Measurements from ENCODE around the gene RBCK1. TPM values are rescaled to one million over a fixed set of nuclear protein-coding genes. Genes with fewer than 3 reads are reported as not detected.

Gene RBCK1
- total and polyA plus RNA-seq, 2 donors (not counting 1 experiment from before 2014, with no cell fraction given) = 128 to 135 TPM

- intact Hi-C loops (cut with micrococcal nuclease) = no loop called here
- Mint-ChIP-seq H3K4me1 (peaks cover 9% of the 10 kb centered on the region), H3K4me3 (no peak overlapping the region), H3K9me3 (ENCODE audit: insufficient read depth) (no peaks in the 10 kb centered on the region), H3K27me3 (no peaks in the 10 kb centered on the region), H3K27ac (no peak overlapping the region)
- ATAC-seq (ENCODE audit: low read depth) (no peak), DNase-seq (no peak)
- no peaks in the 10 kb centered on the region for H3K79me2 ChIP-seq (ENCODE audit: control insufficient read depth, insufficient read depth, low read length)
- TF ChIP-seq EZH2 (IDR thresholded peaks at IDR 0.05; ENCODE audit: borderline replicate concordance, insufficient read depth, low read depth, low read length, poor library complexity, severe bottlenecking) = no peak
- TF ChIP-seq, protein P1, sequence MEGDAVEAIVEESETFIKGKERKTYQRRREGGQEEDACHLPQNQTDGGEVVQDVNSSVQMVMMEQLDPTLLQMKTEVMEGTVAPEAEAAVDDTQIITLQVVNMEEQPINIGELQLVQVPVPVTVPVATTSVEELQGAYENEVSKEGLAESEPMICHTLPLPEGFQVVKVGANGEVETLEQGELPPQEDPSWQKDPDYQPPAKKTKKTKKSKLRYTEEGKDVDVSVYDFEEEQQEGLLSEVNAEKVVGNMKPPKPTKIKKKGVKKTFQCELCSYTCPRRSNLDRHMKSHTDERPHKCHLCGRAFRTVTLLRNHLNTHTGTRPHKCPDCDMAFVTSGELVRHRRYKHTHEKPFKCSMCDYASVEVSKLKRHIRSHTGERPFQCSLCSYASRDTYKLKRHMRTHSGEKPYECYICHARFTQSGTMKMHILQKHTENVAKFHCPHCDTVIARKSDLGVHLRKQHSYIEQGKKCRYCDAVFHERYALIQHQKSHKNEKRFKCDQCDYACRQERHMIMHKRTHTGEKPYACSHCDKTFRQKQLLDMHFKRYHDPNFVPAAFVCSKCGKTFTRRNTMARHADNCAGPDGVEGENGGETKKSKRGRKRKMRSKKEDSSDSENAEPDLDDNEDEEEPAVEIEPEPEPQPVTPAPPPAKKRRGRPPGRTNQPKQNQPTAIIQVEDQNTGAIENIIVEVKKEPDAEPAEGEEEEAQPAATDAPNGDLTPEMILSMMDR (IDR thresholded peaks at IDR 0.05) = no peak
- no peak overlapping the region for H2AFZ ChIP-seq (ENCODE audit: insufficient read depth, low read depth, low read length, poor library complexity, severe bottlenecking)
- 97% methylated on average over 4 of the region's 6 CpGs for WGBS (ENCODE audit: insufficient coverage)
- peaks cover 9 to 11% of the 10 kb centered on the region in 2 donors for H3K4me1 ChIP-seq (ENCODE audit: control insufficient read depth in 2 of 2, insufficient read depth in 2 of 2, low read length in 2 of 2)
- H3K4me3 ChIP-seq (ENCODE audit: control extremely low read depth in 1 of 5, extremely low read depth in 1 of 5, insufficient read depth in 1 of 5, low read depth in 2 of 5, low read length in 4 of 5) = no peak overlapping the region
- H3K9me3 ChIP-seq (ENCODE audit: control extremely low read depth in 1 of 3, control insufficient read depth in 2 of 3, insufficient read depth in 1 of 3, low read length in 2 of 3) = peaks cover 0 to 2% (median 0%) of the 10 kb centered on the region in 3 donors
- ChIA-PET POLR2A (no interaction called here), CTCF (no interaction called here)
- H3K27ac ChIP-seq (ENCODE audit: low read length in 2 of 2) = no peak overlapping the region
- H3K9ac ChIP-seq (ENCODE audit: low read length) = no peak overlapping the region
- no peaks in the 10 kb centered on the region for H4K20me1 ChIP-seq (ENCODE audit: control insufficient read depth, insufficient read depth, low read length, poor library complexity, severe bottlenecking)
- no peaks in the 10 kb centered on the region for H3K27me3 ChIP-seq (replicated peaks in 1 of 4; ENCODE audit: control extremely low read depth in 1 of 4, control insufficient read depth in 3 of 4, insufficient read depth in 4 of 4, low read length in 3 of 4)
- no peak overlapping the region for H3K4me2 ChIP-seq (replicated peaks; ENCODE audit: low read depth, low read length, poor library complexity, severe bottlenecking)
- H3K36me3 ChIP-seq (replicated peaks in 1 of 2; ENCODE audit: control extremely low read depth in 1 of 2, control insufficient read depth in 1 of 2, extremely low read depth in 1 of 2, insufficient read depth in 2 of 2, low read length in 1 of 2) = peaks cover 9 to 48% of the 10 kb centered on the region in 2 experiments
These were observed 10.5 kb upstream of the RBCK1 start for GRCh38 chr20:397432-398237.

- intact Hi-C loops (cut with micrococcal nuclease) = no loop called here
- H3K9ac ChIP-seq (ENCODE audit: low read length) = no peak overlapping the region
- no peak for TF ChIP-seq EZH2 (IDR thresholded peaks at IDR 0.05; ENCODE audit: borderline replicate concordance, insufficient read depth, low read depth, low read length, poor library complexity, severe bottlenecking)
- TF ChIP-seq, protein P1 (IDR thresholded peaks at IDR 0.05) = no peak
- H3K27me3 ChIP-seq (replicated peaks in 1 of 4; ENCODE audit: control extremely low read depth in 1 of 4, control insufficient read depth in 3 of 4, insufficient read depth in 4 of 4, low read length in 3 of 4) = no peaks in the 10 kb centered on the region
- H3K79me2 ChIP-seq (ENCODE audit: control insufficient read depth, insufficient read depth, low read length) = no peaks in the 10 kb centered on the region
- no peak overlapping the region for H3K4me2 ChIP-seq (replicated peaks; ENCODE audit: low read depth, low read length, poor library complexity, severe bottlenecking)
- Mint-ChIP-seq H3K4me3 (no peak overlapping the region), H3K27ac (no peak overlapping the region), H3K9me3 (ENCODE audit: insufficient read depth) (no peaks in the 10 kb centered on the region), H3K4me1 (peaks cover 14% of the 10 kb centered on the region), H3K27me3 (no peaks in the 10 kb centered on the region)
- H3K36me3 ChIP-seq (replicated peaks in 1 of 2; ENCODE audit: control extremely low read depth in 1 of 2, control insufficient read depth in 1 of 2, extremely low read depth in 1 of 2, insufficient read depth in 2 of 2, low read length in 1 of 2) = peaks cover 9 to 37% of the 10 kb centered on the region in 2 experiments
- DNase-seq = no peak
- no peak overlapping the region for H2AFZ ChIP-seq (ENCODE audit: insufficient read depth, low read depth, low read length, poor library complexity, severe bottlenecking)
- 95% methylated on average over 6 of the region's 9 CpGs for WGBS (ENCODE audit: insufficient coverage)
- H3K4me1 ChIP-seq (ENCODE audit: control insufficient read depth in 2 of 2, insufficient read depth in 2 of 2, low read length in 2 of 2) = peaks cover 15 to 16% of the 10 kb centered on the region in 2 donors
- H3K27ac ChIP-seq (ENCODE audit: low read length in 2 of 2) = no peak overlapping the region
- ATAC-seq (ENCODE audit: low read depth) = no peak
- CTCF ChIA-PET = no interaction called here
- H3K4me3 ChIP-seq (ENCODE audit: control extremely low read depth in 1 of 5, extremely low read depth in 1 of 5, insufficient read depth in 1 of 5, low read depth in 2 of 5, low read length in 4 of 5) = no peak overlapping the region
- peaks cover 0 to 5% (median 4%) of the 10 kb centered on the region in 3 donors for H3K9me3 ChIP-seq (ENCODE audit: control extremely low read depth in 1 of 3, control insufficient read depth in 2 of 3, insufficient read depth in 1 of 3, low read length in 2 of 3)
- POLR2A ChIA-PET = no interaction called here
- no peaks in the 10 kb centered on the region for H4K20me1 ChIP-seq (ENCODE audit: control insufficient read depth, insufficient read depth, low read length, poor library complexity, severe bottlenecking)
These were observed 8.9 kb upstream of the RBCK1 start for GRCh38 chr20:399182-399707.

All from B cell (primary cell).